Cardiac fibroblast (primary cell): ENCODE measurements around the gene ZNF541.
A peak's percentile ranks its signal among the peaks of the same experiment; 100 is the strongest.
"Not testable (repeated sequence)": the region's sequence is repeated elsewhere in the genome, so short reads cannot be mapped to it uniquely, and the experiment has no call there.

Experiments
- DNase-seq, 2 donors: peaks; one replicate each; pipeline versions ENCODE4 v3.0.0 to v3.0.0-alpha.2; 2010; ENCODE audit warnings: low read depth in 2 of 2
- H3K4me3 ChIP-seq, 2 donors: replicated peaks in 1 of 2; 1 replicate in 1 of 2; 2 replicates in 1 of 2; pipeline ENCODE4 v1.5.1; 2011; ENCODE audit warnings: low read depth in 2 of 2, low read length in 2 of 2, mild to moderate bottlenecking in 2 of 2, moderate library complexity in 1 of 2
- TF ChIP-seq, protein P1 (sequence below): IDR thresholded peaks from one replicate; pipeline ENCODE4 v1.5.1; 2011; ENCODE audit warnings: low read depth, mild to moderate bottlenecking, low read length, inconsistent platforms

The ZNF541 gene

GRCh38 chr19:47608074-47608918, 35.3 kb upstream of the ZNF541 start:
- peak overlapping the region; percentile 82 to 95 for H3K4me3 ChIP-seq
- peak; percentile 90 to 97 for DNase-seq
- TF ChIP-seq, protein P1, sequence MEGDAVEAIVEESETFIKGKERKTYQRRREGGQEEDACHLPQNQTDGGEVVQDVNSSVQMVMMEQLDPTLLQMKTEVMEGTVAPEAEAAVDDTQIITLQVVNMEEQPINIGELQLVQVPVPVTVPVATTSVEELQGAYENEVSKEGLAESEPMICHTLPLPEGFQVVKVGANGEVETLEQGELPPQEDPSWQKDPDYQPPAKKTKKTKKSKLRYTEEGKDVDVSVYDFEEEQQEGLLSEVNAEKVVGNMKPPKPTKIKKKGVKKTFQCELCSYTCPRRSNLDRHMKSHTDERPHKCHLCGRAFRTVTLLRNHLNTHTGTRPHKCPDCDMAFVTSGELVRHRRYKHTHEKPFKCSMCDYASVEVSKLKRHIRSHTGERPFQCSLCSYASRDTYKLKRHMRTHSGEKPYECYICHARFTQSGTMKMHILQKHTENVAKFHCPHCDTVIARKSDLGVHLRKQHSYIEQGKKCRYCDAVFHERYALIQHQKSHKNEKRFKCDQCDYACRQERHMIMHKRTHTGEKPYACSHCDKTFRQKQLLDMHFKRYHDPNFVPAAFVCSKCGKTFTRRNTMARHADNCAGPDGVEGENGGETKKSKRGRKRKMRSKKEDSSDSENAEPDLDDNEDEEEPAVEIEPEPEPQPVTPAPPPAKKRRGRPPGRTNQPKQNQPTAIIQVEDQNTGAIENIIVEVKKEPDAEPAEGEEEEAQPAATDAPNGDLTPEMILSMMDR: peak; percentile 39

DNA sequence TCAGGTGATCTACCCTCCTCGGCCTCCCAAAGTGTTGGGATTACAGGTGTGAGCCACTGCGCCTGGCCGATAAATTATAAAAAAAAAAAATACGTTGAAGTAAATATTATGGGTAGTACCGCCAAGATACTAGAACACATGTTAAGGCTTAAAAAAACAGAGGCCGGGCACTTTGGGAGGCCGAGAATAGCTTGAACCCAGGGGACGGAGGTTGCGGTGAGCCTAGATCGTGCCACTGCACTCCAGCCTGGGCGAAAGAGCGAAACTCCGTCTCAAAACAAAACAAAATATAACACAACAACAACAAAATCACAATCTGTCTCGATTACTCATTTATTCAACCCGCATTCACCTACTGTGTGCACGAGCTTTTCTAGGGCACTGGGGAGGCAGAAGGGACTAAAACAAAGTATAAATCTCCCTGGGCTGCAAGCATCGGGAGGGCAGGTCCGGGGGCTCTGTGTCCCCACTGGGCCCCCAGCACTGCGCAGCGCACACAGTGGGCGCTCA, 34.7 kb upstream of the ZNF541 start:
- peak overlapping the region; percentile 82 to 95 for H3K4me3 ChIP-seq
- TF ChIP-seq, protein P1: no peak
- DNase-seq: no peak

DNA sequence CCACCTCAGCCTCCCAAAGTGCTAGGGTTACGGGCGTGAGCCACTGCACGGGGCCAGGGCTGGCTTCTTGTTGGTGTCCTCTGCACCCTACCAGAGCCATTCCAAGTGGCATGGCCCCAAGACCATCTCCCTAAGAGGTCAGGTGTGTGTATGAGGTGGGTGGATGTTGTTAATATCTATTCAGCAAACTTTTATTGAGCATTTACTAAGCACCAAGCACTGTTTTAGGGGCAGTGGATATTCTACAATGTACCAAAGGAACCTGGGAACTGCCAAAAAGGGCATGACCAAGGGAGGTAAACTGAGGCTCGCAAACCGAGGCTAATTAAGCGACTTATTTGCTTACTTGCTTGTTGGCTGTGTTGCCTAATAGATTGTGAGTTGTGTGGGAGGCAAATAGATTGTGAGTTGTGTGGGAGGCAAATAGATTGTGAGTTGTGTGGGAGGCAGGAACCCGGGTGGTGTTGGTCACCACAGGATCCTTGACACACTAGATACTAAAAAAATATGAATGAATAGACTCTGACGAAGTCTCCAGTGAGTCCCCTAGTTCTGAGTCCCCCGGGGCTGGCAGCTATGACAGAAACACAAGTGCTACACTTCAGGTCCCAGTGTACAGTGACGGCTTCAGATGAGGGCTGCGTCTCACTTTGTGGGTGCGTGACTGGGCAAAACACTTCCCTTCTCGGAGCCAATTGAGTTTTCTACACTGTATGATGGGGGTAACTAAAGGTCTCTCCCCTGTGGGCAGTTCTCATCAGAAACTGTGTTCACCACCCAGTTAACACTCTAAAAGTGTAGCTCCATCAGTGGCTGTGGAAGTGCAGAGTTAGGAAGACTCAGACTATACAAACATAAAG, 31.0 kb upstream of the ZNF541 start:
- DNase-seq: no peak
- TF ChIP-seq, protein P1: no peak
- no peak overlapping the region for H3K4me3 ChIP-seq

DNA sequence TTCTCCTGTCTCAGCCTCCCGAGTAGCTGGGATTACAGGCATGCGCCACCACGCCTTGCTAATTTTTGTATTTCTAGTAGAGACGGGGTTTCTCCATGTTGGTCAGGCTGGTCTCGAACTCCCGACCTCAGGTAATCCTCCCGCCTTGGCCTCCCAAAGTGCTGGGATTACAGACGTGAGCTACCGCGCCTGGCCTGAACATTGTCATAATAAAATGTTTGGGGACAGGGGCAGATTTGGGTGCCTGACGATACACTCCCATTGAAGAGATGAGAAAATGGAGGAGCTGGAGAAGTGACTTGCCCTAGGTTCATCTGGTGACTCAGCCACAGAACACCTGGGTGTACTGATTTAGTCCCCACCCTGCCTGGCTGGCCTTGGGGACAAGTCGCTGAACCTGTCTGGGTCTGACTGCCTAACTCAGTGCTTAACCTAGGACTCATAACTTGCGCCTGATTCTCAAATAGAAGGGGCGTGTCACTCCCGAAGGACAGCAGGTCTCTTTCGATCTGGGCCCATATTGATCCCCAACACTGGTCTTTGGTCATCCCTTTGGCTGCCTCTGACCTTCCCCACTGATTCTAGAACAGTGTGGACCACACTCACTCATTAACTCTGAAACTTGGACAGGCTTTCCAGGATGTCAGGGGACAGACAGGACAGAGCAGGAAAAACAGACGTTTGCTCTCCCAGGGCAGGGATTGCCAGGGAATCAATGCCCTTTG, 28.4 kb upstream of the ZNF541 start:
- DNase-seq: no peak
- peak overlapping the region in 1 of 2 donors; percentile 55 for H3K4me3 ChIP-seq
- TF ChIP-seq, protein P1: no peak

- peak overlapping the region; percentile 51 to 60 for H3K4me3 ChIP-seq
- peak; percentile 99 for DNase-seq
- TF ChIP-seq, protein P1: no peak
Measured at GRCh38 chr19:47600246-47601179, 27.6 kb upstream of the ZNF541 start.

- not testable (repeated sequence) for DNase-seq
- H3K4me3 ChIP-seq: peak overlapping the region; percentile 41 to 60
Measured at GRCh38 chr19:47599671-47600245, 26.8 kb upstream of the ZNF541 start.
